Mucosa of descending colon (tissue), 3 donors: ENCODE data around the gene PGA5. TPM values are rescaled to one million over a fixed set of nuclear protein-coding genes. Genes with fewer than 3 reads are reported as not detected.

ENCODE experiments used
- ATAC-seq: fragments of 200-7000 bp; cut with Tn5 transposase; one replicate; pipeline ENCODE4 v1.9.1; 2020; ENCODE audit warnings: mild to moderate bottlenecking, moderate library complexity
- DNase-seq, 3 donors: peaks; one replicate each; pipeline ENCODE4 v3.0.0-alpha.2; 2020
- H3K36me3 ChIP-seq: fragments of 200-600 bp; one replicate; pipeline ENCODE4 v1.8.0; 2021; ENCODE audit warnings: low read depth, mild to moderate bottlenecking
- H3K4me1 ChIP-seq: fragments of 200-600 bp; one replicate; pipeline ENCODE4 v1.8.0; 2021; ENCODE audit warnings: low read depth, mild to moderate bottlenecking
- H3K4me3 ChIP-seq: fragments of 200-600 bp; one replicate; pipeline ENCODE4 v1.8.0; 2021; ENCODE audit warnings: mild to moderate bottlenecking
- H3K9me3 ChIP-seq: fragments of 200-600 bp; one replicate; pipeline ENCODE4 v1.8.0; 2021; ENCODE audit warnings: mild to moderate bottlenecking
- intact Hi-C, 2 donors: fragments of 100-400 bp; cut with DNase I in 1 of 2; cut with micrococcal nuclease in 1 of 2; formaldehyde crosslinking; loops; one replicate each; pipeline versions ENCODE4 v1.11.0 to v1.11.1; 2022; cut with DNase I, micrococcal nuclease
- total RNA-seq, 3 donors: library from RNA; stranded (reverse); fragmentation: NEBNext Ultra II Directional in 2 of 3; extraction: Animal tissue kit (Norgen Biotek cat#: 25700) in 2 of 3; gene quantifications; one replicate each; pipeline versions ENCODE4 v1.2.1 to v1.2.4, GENCODE V29; 2021 to 2023
- TF ChIP-seq, protein P1 (sequence below): fragments of 200-600 bp; IDR thresholded peaks from one replicate; pipeline ENCODE4 v1.8.0; 2022; ENCODE audit warnings: antibody characterized with exemption, mild to moderate bottlenecking
- donor health status: DM: no; HTN: no; CAD: no; lungs with moderate emphysema.
- donor health status: DM: no; HTN: no; CAD: no.
- donor health status: DM: no; HTN: yes; CAD: no.

Gene PGA5
- total RNA-seq, 3 donors from 2014 or later: 0.41 to 0.75 TPM; not detected in 1

DNA sequence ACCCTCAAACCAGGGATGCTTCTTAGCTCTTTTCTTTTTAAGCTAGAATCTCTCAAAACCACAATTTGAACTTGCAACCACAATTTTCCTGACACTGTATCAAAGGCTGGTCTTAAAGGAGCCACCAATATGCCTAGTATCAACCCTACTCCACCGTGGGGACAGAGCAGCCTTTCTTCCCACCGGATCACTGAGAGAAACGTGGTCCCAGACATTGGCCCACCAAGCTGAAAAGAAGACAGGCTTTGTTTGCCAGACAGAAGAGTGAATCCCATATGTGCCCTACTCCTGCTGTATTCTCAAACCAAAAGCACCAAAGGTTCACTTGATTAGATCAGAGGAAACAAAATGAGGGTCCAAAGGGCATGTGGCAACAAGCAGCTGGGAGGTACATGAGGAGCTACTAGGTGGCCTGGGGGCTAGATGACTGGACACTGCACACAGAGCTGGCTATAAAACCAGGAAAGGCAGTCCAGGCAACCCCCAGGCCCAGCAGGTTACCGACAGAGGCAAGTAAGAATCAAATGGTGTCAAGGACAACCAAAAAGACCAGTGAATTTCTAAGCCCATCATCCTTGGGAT, 57.8 kb downstream of the PGA5 start:
- no peaks in the 10 kb centered on the region for H3K9me3 ChIP-seq
- ATAC-seq: no peak
- intact Hi-C loops: no loop called here
- TF ChIP-seq, protein P1, sequence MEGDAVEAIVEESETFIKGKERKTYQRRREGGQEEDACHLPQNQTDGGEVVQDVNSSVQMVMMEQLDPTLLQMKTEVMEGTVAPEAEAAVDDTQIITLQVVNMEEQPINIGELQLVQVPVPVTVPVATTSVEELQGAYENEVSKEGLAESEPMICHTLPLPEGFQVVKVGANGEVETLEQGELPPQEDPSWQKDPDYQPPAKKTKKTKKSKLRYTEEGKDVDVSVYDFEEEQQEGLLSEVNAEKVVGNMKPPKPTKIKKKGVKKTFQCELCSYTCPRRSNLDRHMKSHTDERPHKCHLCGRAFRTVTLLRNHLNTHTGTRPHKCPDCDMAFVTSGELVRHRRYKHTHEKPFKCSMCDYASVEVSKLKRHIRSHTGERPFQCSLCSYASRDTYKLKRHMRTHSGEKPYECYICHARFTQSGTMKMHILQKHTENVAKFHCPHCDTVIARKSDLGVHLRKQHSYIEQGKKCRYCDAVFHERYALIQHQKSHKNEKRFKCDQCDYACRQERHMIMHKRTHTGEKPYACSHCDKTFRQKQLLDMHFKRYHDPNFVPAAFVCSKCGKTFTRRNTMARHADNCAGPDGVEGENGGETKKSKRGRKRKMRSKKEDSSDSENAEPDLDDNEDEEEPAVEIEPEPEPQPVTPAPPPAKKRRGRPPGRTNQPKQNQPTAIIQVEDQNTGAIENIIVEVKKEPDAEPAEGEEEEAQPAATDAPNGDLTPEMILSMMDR: no peak
- DNase-seq: no peak
- H3K36me3 ChIP-seq: peaks cover 16% of the 10 kb centered on the region
- H3K4me3 ChIP-seq: no peak overlapping the region
- H3K4me1 ChIP-seq: peaks cover 18% of the 10 kb centered on the region

Other genes with a start within 250 kb of the PGA5 start
- 1 to 10 TPM; 1.2 to 3.4 (median 1.5) TPM for gene CD5, start 138.7 kb upstream of the PGA5 start, total RNA-seq
- gene VPS37C, start 79.7 kb upstream of the PGA5 start, total RNA-seq: 10 to 100 TPM; 28.5 to 30.8 (median 28.5) TPM
- 1 to 10 TPM in 1 of 3 donors, not detected in 2; 1.1 TPM for gene PGA3, start 37.7 kb upstream of the PGA5 start, total RNA-seq
- gene PGA4, start 18.8 kb upstream of the PGA5 start, total RNA-seq: 1 to 10 TPM in 1 of 3 donors, under 1 TPM in 1, not detected in 1; 0.46 to 1.2 TPM
- 1 to 10 TPM in 1 of 3 donors, under 1 TPM in 2; 0.17 to 1.9 (median 0.55) TPM for gene VWCE, start 54.1 kb downstream of the PGA5 start, total RNA-seq
- gene DDB1, start 91.9 kb downstream of the PGA5 start, total RNA-seq: 100 to 1,000 TPM; 121 to 152 (median 140) TPM
- 10 to 100 TPM; 30.9 to 78.8 (median 63.1) TPM for gene TKFC, start 92.1 kb downstream of the PGA5 start, total RNA-seq
- 10 to 100 TPM; 65.0 to 91.0 (median 66.6) TPM for gene CYB561A3, start 120.7 kb downstream of the PGA5 start, total RNA-seq
- gene TMEM138, start 121.2 kb downstream of the PGA5 start, total RNA-seq: 10 to 100 TPM; 35.2 to 38.2 (median 37.8) TPM
- gene TMEM216, start 151.4 kb downstream of the PGA5 start, total RNA-seq: 10 to 100 TPM in 1 of 3 donors, 1 to 10 TPM in 2; 7.9 to 12.7 (median 8.9) TPM
- 10 to 100 TPM; 60.8 to 69.6 (median 64.7) TPM for gene CPSF7, start 188.8 kb downstream of the PGA5 start, total RNA-seq
- 10 to 100 TPM; 38.9 to 42.3 (median 42.1) TPM for gene SDHAF2, start 188.9 kb downstream of the PGA5 start, total RNA-seq